CD4-positive, alpha-beta T cell treated with Interleukin-6 at 100 ng/mL for 8 hours (primary cell): ENCODE results near the gene TBC1D2B.
"Not testable (repeated sequence)": the region's sequence is repeated elsewhere in the genome, so short reads cannot be mapped to it uniquely, and the experiment has no call there.

Experiments
- DNase-seq: peaks from one replicate; pipeline ENCODE4 v3.0.0-alpha.2; 2020; ENCODE audit warnings: mixed read lengths, low spot score

Gene TBC1D2B

GRCh38 chr15:77975332-77976094 lies 102.0 kb downstream of the TBC1D2B start:
- DNase-seq: no peak

GRCh38 chr15:77974416-77975331 lies 102.8 kb downstream of the TBC1D2B start:
- DNase-seq: no peak

GRCh38 chr15:77974098-77974414 lies 103.5 kb downstream of the TBC1D2B start:
- no peak for DNase-seq

GRCh38 chr15:77973273-77974097 lies 104.0 kb downstream of the TBC1D2B start:
- DNase-seq: not testable (repeated sequence)

- DNase-seq: not testable (repeated sequence)
Measured at GRCh38 chr15:77972706-77973105, 104.8 kb downstream of the TBC1D2B start.

- not testable (repeated sequence) for DNase-seq
Measured at GRCh38 chr15:77971875-77972274, 105.6 kb downstream of the TBC1D2B start.

- DNase-seq: not testable (repeated sequence)
Measured at GRCh38 chr15:77970813-77971360, 106.6 kb downstream of the TBC1D2B start.

GRCh38 chr15:77969055-77969454 lies 108.5 kb downstream of the TBC1D2B start:
- no peak for DNase-seq

- no peak for DNase-seq
Measured at GRCh38 chr15:77967798-77968197, 109.7 kb downstream of the TBC1D2B start.

GRCh38 chr15:77967235-77967615 lies 110.3 kb downstream of the TBC1D2B start:
- DNase-seq: not testable (repeated sequence)

GRCh38 chr15:77966540-77967234 lies 110.8 kb downstream of the TBC1D2B start:
- peak; percentile 56 for DNase-seq

GRCh38 chr15:77964193-77964592 lies 113.3 kb downstream of the TBC1D2B start:
- DNase-seq: no peak

- DNase-seq: peak; percentile 66
Measured at GRCh38 chr15:77959432-77959879, 118.1 kb downstream of the TBC1D2B start.

GRCh38 chr15:77958716-77959431 lies 118.6 kb downstream of the TBC1D2B start:
- not testable (repeated sequence) for DNase-seq

- not testable (repeated sequence) for DNase-seq
Measured at GRCh38 chr15:77958021-77958420, 119.5 kb downstream of the TBC1D2B start.

GRCh38 chr15:77953926-77954325 lies 123.6 kb downstream of the TBC1D2B start:
- DNase-seq: peak; percentile 12

- DNase-seq: not testable (repeated sequence)
Measured at GRCh38 chr15:77952928-77953446, 124.5 kb downstream of the TBC1D2B start.

GRCh38 chr15:77951105-77951786 lies 126.3 kb downstream of the TBC1D2B start:
- DNase-seq: not testable (repeated sequence)

- not testable (repeated sequence) for DNase-seq
Measured at GRCh38 chr15:77950470-77950869, 127.0 kb downstream of the TBC1D2B start.

GRCh38 chr15:77945566-77945965 lies 131.9 kb downstream of the TBC1D2B start:
- DNase-seq: no peak
